HG03521 (cell line): ENCODE results near the gene HBA2.
"Not testable (repeated sequence)": the region's sequence is repeated elsewhere in the genome, so short reads cannot be mapped to it uniquely, and the experiment has no call there.

Source experiments
- ATAC-seq: cut with Tn5 transposase; IDR thresholded peaks from one replicate; pipeline ENCODE4 v1.9.1; 2021; ENCODE audit warnings: mild to moderate bottlenecking, moderate library complexity; ENCODE audit not compliant: unreplicated experiment

HBA2 gene

GRCh38 chr16:191831-192230 lies 19.2 kb downstream of the HBA2 start:
- ATAC-seq = no peak

DNA sequence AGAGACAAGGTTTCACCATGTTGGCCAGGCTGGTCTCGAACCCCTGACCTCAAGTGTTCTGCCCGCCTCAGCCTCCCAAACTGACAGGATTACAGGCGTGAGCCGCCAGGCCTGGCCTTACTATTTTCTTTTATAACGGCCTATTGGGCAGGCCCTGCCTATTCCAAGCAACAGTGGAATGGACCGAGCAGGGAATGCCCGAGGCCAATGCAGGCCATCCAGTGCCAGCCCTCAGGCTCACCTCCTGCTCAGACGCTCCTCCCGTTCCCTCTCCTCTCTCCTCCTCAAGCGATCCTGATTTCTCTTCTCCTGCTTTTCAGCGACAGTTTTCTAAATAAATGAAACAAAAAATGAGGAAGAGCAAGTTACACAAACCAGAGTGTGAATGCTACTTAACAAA lies 20.0 kb downstream of the HBA2 start:
- no peak for ATAC-seq

DNA sequence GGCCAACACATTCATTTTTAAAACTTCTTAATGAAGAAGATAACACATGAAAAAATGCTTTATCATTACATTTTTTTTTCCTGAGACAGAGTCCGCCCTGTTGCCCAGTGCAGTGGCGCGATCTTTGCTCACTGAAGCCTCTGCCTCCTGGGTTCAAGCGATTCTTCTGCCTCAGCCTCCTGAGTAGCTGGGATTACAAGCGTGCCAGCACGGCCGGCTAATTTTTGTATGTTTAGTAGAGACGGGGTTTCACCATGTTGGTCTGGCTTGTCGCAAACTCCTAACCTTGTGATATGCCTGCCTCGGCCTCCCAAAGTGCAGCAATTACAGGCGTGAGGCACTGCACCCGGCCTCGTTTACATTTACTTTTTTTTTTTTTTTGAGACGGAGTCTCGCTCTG lies 20.8 kb downstream of the HBA2 start:
- ATAC-seq = no peak

GRCh38 chr16:194516-194915 lies 21.8 kb downstream of the HBA2 start:
- no peak for ATAC-seq

- ATAC-seq = no peak
These were observed 27.7 kb downstream of the HBA2 start for GRCh38 chr16:200388-200787.

- ATAC-seq = no peak
These were observed 30.6 kb downstream of the HBA2 start for GRCh38 chr16:203246-203645.

GRCh38 chr16:204046-204445 lies 31.4 kb downstream of the HBA2 start:
- ATAC-seq = not testable (repeated sequence)

DNA sequence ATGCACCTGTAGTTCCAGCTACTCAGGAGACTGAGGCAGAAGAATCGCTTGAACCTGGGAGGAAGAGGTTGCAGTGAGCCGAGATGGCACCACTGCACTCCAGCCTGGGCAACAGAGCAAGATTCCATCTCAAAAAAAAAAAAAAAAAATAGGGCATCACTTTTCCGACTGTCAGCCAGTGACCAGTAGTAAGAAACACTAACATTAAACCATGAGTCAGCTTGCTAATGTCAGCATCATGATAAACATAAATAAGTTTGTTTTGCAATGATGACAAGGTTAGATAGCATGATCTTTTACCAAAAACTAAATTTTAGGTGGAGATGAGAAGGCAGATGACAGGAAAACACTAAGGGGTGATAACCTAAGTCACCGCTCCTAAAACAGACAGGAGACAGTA lies 36.7 kb downstream of the HBA2 start:
- not testable (repeated sequence) for ATAC-seq

DNA sequence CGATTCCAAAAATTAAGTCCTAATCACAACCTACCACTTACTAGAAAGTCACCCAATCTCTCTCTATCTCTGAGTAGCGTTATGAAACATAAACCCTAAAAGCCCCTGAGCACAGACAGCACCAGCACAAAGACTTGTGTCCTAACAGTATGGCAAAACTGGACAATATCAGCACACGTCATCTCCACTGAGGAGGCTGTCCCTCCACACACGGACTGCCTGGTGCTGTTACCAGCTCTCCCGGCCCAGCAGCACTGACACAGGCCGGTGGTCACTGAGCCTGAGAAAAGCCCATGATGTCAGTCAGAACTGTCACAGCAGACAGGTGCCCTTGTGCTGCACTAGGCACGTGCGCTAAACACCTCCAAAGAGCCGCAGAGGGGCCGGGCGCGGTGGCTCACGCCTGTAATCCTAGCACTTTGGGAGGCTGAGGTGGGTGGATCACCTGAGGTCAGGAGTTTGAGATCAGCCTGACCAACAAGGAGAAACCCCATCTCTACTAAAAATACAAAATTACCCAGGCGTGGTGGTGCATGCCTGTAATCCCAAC lies 39.0 kb downstream of the HBA2 start:
- ATAC-seq = not testable (repeated sequence)

- ATAC-seq = no peak
These were observed 40.3 kb downstream of the HBA2 start for GRCh38 chr16:212999-213398.

- no peak for ATAC-seq
These were observed 47.3 kb downstream of the HBA2 start for GRCh38 chr16:220021-220420.
